HG03521 (cell line): ENCODE measurements around the gene SLITRK1.

Experiments
- ATAC-seq: cut with Tn5 transposase; IDR thresholded peaks from one replicate; pipeline ENCODE4 v1.9.1; 2021; ENCODE audit warnings: mild to moderate bottlenecking, moderate library complexity; ENCODE audit not compliant: unreplicated experiment

Gene SLITRK1

GRCh38 chr13:83867708-83868107, 14.6 kb downstream of the SLITRK1 start:
- ATAC-seq, result no peak

GRCh38 chr13:83865161-83866137, 16.8 kb downstream of the SLITRK1 start:
- no peak for ATAC-seq

- no peak for ATAC-seq
Observed at GRCh38 chr13:83853771-83854170, 28.5 kb downstream of the SLITRK1 start.

GRCh38 chr13:83845106-83845505, 37.2 kb downstream of the SLITRK1 start:
- no peak for ATAC-seq

GRCh38 chr13:83839146-83839545, 43.1 kb downstream of the SLITRK1 start:
- no peak for ATAC-seq

- no peak for ATAC-seq
Observed at GRCh38 chr13:83831796-83832195, 50.5 kb downstream of the SLITRK1 start.

- no peak for ATAC-seq
Observed at GRCh38 chr13:83829810-83830209, 52.5 kb downstream of the SLITRK1 start.

- no peak for ATAC-seq
Observed at GRCh38 chr13:83827338-83827737, 54.9 kb downstream of the SLITRK1 start.
